ENCODE measurements around the gene TM4SF1.

DNA sequence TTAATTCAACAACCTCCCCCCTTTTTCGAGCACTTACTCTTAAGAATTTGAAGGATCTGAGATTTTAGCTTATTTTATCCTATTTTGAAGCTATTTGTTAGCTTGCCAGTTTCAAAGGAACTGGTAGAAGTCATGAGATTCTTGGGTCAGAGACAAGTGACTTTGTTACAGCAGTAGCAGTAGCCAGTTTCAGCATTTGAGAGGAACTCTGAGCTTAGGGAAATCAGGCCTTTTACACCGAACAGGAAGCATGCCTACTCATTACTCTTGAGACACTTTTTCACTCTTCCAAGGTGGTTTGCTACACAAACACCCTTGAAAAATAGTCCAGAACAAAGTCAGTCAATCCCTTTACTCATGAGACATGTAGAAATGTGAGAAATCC is 24.5 kb upstream of the TM4SF1 start:
- TF ChIP-seq, protein P1, sequence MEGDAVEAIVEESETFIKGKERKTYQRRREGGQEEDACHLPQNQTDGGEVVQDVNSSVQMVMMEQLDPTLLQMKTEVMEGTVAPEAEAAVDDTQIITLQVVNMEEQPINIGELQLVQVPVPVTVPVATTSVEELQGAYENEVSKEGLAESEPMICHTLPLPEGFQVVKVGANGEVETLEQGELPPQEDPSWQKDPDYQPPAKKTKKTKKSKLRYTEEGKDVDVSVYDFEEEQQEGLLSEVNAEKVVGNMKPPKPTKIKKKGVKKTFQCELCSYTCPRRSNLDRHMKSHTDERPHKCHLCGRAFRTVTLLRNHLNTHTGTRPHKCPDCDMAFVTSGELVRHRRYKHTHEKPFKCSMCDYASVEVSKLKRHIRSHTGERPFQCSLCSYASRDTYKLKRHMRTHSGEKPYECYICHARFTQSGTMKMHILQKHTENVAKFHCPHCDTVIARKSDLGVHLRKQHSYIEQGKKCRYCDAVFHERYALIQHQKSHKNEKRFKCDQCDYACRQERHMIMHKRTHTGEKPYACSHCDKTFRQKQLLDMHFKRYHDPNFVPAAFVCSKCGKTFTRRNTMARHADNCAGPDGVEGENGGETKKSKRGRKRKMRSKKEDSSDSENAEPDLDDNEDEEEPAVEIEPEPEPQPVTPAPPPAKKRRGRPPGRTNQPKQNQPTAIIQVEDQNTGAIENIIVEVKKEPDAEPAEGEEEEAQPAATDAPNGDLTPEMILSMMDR (IDR thresholded peaks at IDR 0.05; ENCODE audit: insufficient read depth, low read depth, low read length): no peak
- no peak for TF ChIP-seq EZH2 (IDR thresholded peaks at IDR 0.05; ENCODE audit: insufficient read depth, low read length)
